ENCODE results near the gene RASSF7. TPM values are rescaled to one million over a fixed set of nuclear protein-coding genes. Genes with fewer than 3 reads are reported as not detected.

RASSF7 gene
- polyA plus RNA-seq, 2 of the 4 experiments (the other 2 are of a cell fraction) = 18.4 to 30.7 TPM

DNA sequence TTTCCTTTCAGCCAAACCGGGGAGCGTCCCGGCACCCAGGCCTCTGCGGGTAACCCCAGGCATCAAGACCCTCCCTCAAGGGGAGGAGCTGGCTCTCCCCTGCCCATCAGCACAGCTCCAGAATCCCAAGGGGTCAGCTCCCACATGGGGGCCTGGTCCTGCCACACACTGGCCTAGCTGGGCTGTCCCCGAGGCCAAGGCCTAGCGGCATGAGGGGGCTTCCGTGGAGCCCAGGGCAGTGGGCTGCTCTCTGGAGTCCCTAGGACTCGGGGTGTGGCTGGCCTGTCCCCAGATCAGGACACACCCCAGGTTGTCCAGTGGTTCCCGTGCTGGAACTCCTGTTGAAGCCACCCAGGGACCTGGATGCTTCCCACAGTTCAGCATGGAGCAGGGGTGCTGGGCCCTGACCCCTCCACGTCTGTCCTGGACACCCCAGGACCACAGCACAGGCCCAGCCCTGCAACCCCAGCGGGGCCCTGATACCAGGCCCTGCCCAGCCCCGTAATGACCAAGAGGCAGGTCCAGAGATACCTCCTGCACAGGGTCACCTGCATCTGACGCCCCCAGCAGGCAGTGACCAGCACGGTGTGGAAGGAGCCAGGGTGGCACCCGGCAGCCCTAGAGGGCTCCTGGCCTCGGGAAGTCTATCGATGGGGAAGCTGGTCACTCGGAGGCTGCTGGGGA is 30.9 kb upstream of the RASSF7 start:
- no peak overlapping the region for H3K27ac ChIP-seq
- ATAC-seq (no peak), FAIRE-seq (no peak), DNase-seq (ENCODE audit: low read depth in 1 of 2, low spot score in 1 of 2) (no peak)
- WGBS (ENCODE audit: missing lambda C conversion rate) = 86% methylated on average over 11 of the region's 18 CpGs
- ChIA-PET CTCF (interaction anchor here (1.2 kb wide), 1 partner anchor 11 kb away, joined by 5 read pairs; no protein-coding TSS in a partner anchor), POLR2A (no interaction called here)
- no peak for TF ChIP-seq SMC3 (IDR thresholded peaks at IDR 0.05)
- TF ChIP-seq ZSCAN20 (CRISPR knock-in tag; IDR thresholded peaks at IDR 0.05) = no peak
- TF ChIP-seq JUN (IDR thresholded peaks at IDR 0.05) = no peak
- no peak for TF ChIP-seq NR3C1 (IDR thresholded peaks at IDR 0.05)
- no peak for TF ChIP-seq MAZ (IDR thresholded peaks at IDR 0.05; ENCODE audit: borderline replicate concordance, low read depth, low read length)
- TF ChIP-seq PHF8 (IDR thresholded peaks at IDR 0.05; ENCODE audit: borderline replicate concordance, low read depth) = no peak
- no peak for TF ChIP-seq MYC (IDR thresholded peaks at IDR 0.05; ENCODE audit: borderline replicate concordance, low read length)
- TF ChIP-seq ZC3H11A (IDR thresholded peaks at IDR 0.05) = no peak
- no peak for TF ChIP-seq ZNF302 (CRISPR knock-in tag; IDR thresholded peaks at IDR 0.05)
- no peak for TF ChIP-seq RARB (CRISPR knock-in tag; IDR thresholded peaks at IDR 0.05)
- no peak for TF ChIP-seq HEYL (CRISPR knock-in tag; IDR thresholded peaks at IDR 0.05)
- no peak for TF ChIP-seq HDAC2 (IDR thresholded peaks at IDR 0.05)
- TF ChIP-seq, protein P1, sequence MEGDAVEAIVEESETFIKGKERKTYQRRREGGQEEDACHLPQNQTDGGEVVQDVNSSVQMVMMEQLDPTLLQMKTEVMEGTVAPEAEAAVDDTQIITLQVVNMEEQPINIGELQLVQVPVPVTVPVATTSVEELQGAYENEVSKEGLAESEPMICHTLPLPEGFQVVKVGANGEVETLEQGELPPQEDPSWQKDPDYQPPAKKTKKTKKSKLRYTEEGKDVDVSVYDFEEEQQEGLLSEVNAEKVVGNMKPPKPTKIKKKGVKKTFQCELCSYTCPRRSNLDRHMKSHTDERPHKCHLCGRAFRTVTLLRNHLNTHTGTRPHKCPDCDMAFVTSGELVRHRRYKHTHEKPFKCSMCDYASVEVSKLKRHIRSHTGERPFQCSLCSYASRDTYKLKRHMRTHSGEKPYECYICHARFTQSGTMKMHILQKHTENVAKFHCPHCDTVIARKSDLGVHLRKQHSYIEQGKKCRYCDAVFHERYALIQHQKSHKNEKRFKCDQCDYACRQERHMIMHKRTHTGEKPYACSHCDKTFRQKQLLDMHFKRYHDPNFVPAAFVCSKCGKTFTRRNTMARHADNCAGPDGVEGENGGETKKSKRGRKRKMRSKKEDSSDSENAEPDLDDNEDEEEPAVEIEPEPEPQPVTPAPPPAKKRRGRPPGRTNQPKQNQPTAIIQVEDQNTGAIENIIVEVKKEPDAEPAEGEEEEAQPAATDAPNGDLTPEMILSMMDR (IDR thresholded peaks at IDR 0.05) = no peak
- TF ChIP-seq ESRRA (IDR thresholded peaks at IDR 0.05; ENCODE audit: borderline replicate concordance, low read length) = no peak
- TF ChIP-seq, protein P2, sequence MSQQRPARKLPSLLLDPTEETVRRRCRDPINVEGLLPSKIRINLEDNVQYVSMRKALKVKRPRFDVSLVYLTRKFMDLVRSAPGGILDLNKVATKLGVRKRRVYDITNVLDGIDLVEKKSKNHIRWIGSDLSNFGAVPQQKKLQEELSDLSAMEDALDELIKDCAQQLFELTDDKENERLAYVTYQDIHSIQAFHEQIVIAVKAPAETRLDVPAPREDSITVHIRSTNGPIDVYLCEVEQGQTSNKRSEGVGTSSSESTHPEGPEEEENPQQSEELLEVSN (IDR thresholded peaks at IDR 0.05; ENCODE audit: borderline replicate concordance, low read depth) = no peak
- peaks cover 9% of the 10 kb centered on the region for H3K4me1 ChIP-seq
- no peak overlapping the region for H3K4me3 ChIP-seq
- H3K9me3 ChIP-seq = no peaks in the 10 kb centered on the region
- no peak overlapping the region for H3K4me2 ChIP-seq

DNA sequence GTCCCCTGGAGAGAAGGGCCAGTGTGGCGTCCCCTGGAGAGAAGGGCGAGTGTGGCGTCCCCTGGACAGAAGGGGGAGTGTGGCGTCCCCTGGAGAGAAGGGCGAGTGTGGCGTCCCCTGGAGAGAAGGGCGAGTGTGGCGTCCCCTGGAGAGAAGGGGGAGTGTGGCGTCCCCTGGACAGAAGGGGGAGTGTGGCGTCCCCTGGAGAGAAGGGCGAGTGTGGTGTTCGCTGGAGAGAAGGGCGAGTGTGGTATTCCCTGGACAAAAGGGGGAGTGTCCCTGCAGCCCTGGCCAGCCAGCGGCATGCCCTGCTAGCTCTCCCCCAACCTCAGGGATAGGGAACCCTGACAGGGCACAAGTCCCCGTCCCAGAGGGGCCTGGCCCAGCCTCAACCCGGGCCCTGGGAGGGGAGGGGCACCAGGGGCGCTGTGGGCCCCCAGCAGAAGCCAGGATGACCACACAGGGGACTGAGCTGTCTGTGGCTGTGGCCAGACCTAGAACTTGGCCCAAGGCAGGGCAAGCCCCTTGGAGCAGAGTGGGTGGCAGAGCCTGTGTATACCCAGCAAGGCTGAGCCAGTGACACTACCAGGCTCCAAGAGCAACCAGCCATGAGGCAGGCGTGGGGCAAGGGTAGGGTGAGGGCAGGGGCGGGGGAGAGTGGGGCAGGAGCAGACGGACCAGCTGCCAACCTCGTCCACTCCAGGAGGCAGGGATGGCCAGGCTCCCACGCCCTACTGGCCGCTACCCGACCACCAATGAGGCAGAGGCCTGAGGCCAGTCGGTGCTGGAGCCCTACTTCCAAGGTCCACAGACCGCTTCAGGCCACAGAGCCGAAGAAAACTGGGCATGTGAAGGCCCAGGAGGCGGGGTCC is 29.6 kb upstream of the RASSF7 start:
- 88% methylated on average over 23 of the region's 28 CpGs for WGBS (ENCODE audit: missing lambda C conversion rate)
- H3K4me3 ChIP-seq = no peak overlapping the region
- DNase-seq (ENCODE audit: low read depth in 1 of 2, low spot score in 1 of 2) (no peak), FAIRE-seq (no peak), ATAC-seq (no peak)
- no peaks in the 10 kb centered on the region for H3K9me3 ChIP-seq
- no peak overlapping the region for H3K27ac ChIP-seq
- H3K4me1 ChIP-seq = peaks cover 11% of the 10 kb centered on the region
- POLR2A ChIA-PET = no interaction called here
- CTCF ChIA-PET = interaction anchor here (3.2 to 5.8 kb wide), 2 partner anchors 10 to 13 kb away, joined by 13 to 40 read pairs; no protein-coding TSS in a partner anchor
- TF ChIP-seq RFX5 (IDR thresholded peaks at IDR 0.05) = no peak
- TF ChIP-seq FOXS1 (CRISPR knock-in tag; IDR thresholded peaks at IDR 0.05) = no peak
- TF ChIP-seq TP53 (CRISPR knock-in tag; IDR thresholded peaks at IDR 0.05) = no peak
- TF ChIP-seq, protein P3, sequence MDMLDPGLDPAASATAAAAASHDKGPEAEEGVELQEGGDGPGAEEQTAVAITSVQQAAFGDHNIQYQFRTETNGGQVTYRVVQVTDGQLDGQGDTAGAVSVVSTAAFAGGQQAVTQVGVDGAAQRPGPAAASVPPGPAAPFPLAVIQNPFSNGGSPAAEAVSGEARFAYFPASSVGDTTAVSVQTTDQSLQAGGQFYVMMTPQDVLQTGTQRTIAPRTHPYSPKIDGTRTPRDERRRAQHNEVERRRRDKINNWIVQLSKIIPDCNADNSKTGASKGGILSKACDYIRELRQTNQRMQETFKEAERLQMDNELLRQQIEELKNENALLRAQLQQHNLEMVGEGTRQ (IDR thresholded peaks at IDR 0.05) = no peak
- TF ChIP-seq JUNB (IDR thresholded peaks at IDR 0.05) = no peak
- TF ChIP-seq, protein P4, sequence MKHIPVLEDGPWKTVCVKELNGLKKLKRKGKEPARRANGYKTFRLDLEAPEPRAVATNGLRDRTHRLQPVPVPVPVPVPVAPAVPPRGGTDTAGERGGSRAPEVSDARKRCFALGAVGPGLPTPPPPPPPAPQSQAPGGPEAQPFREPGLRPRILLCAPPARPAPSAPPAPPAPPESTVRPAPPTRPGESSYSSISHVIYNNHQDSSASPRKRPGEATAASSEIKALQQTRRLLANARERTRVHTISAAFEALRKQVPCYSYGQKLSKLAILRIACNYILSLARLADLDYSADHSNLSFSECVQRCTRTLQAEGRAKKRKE (CRISPR knock-in tag; IDR thresholded peaks at IDR 0.05; ENCODE audit: low read depth) = no peak
- no peak for TF ChIP-seq FOSL2 (IDR thresholded peaks at IDR 0.05)
- no peak for TF ChIP-seq FOSL2 (CRISPR knock-in tag; IDR thresholded peaks at IDR 0.05)
- TF ChIP-seq, protein P5, sequence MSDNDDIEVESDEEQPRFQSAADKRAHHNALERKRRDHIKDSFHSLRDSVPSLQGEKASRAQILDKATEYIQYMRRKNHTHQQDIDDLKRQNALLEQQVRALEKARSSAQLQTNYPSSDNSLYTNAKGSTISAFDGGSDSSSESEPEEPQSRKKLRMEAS (IDR thresholded peaks at IDR 0.05) = no peak
- TF ChIP-seq HOXB5 (CRISPR knock-in tag; IDR thresholded peaks at IDR 0.05) = no peak
- TF ChIP-seq, protein P1 (IDR thresholded peaks at IDR 0.05) = no peak
- TF ChIP-seq NPAS2 (CRISPR knock-in tag; IDR thresholded peaks at IDR 0.05; ENCODE audit: borderline replicate concordance) = no peak
- no peak for TF ChIP-seq TFCP2L1 (CRISPR knock-in tag; IDR thresholded peaks at IDR 0.05)
- H3K4me2 ChIP-seq = no peak overlapping the region
